ACC112 (cell line): ENCODE data around the gene PRSS3.
"Not testable (repeated sequence)": the region's sequence is repeated elsewhere in the genome, so short reads cannot be mapped to it uniquely, and the experiment has no call there.

Experiments used
- H2AFZ ChIP-seq: fragments of 200-600 bp; sonication (generic); one replicate; pipeline ENCODE4 v1.6.0; 2017; ENCODE audit warnings: antibody characterized with exemption, low read length; ENCODE audit not compliant: unreplicated experiment
- H3K27ac ChIP-seq: fragments of 200-600 bp; sonication (generic); 2 replicates; pipeline ENCODE4 v1.5.1; 2014; ENCODE audit warnings: low read depth, mild to moderate bottlenecking, antibody characterized with exemption, low read length, moderate library complexity
- H3K27me3 ChIP-seq: fragments of 200-600 bp; sonication (generic); 2 replicates; pipeline ENCODE4 v1.6.1; 2014; ENCODE audit warnings: mild to moderate bottlenecking, antibody characterized with exemption, low read length, moderate library complexity, mixed read lengths; ENCODE audit not compliant: insufficient read depth
- H3K36me3 ChIP-seq: fragments of 200-600 bp; sonication (generic); 2 replicates; pipeline ENCODE4 v1.6.1; 2016; ENCODE audit warnings: mild to moderate bottlenecking, antibody characterized with exemption, low read length, moderate library complexity, mixed read lengths; ENCODE audit not compliant: insufficient read depth
- H3K4me1 ChIP-seq: fragments of 200-600 bp; sonication (generic); one replicate; pipeline ENCODE4 v1.6.1; 2016; ENCODE audit warnings: low read length, mixed read lengths; ENCODE audit not compliant: insufficient read depth, unreplicated experiment, control insufficient read depth
- H3K4me3 ChIP-seq: fragments of 200-600 bp; sonication (generic); 2 replicates; pipeline ENCODE4 v1.5.1; 2014; ENCODE audit warnings: mild to moderate bottlenecking, low read depth, low read length
- H3K79me2 ChIP-seq: fragments of 200-600 bp; sonication (generic); one replicate; pipeline ENCODE4 v1.6.0; 2016; ENCODE audit warnings: low read length; ENCODE audit not compliant: control insufficient read depth, unreplicated experiment, insufficient read depth

PRSS3 gene

GRCh38 chr9:33818167-33818846, 22.9 kb downstream of the PRSS3 start:
- Histone ChIP-seq H3K27me3 (no peaks in the 10 kb centered on the region), H3K27ac (peak overlapping the region; percentile 97), H2AFZ (no peak overlapping the region), H3K4me1 (peaks cover 52% of the 10 kb centered on the region), H3K79me2 (peaks cover 62% of the 10 kb centered on the region), H3K4me3 (peak overlapping the region; percentile 98), H3K36me3 (no peaks in the 10 kb centered on the region)

GRCh38 chr9:33818847-33819500, 23.6 kb downstream of the PRSS3 start:
- H3K27me3 ChIP-seq: no peaks in the 10 kb centered on the region
- H2AFZ ChIP-seq: no peak overlapping the region
- peaks cover 5% of the 10 kb centered on the region for H3K36me3 ChIP-seq
- peak overlapping the region; percentile 98 for H3K4me3 ChIP-seq
- peaks cover 49% of the 10 kb centered on the region for H3K4me1 ChIP-seq
- peak overlapping the region; percentile 97 for H3K27ac ChIP-seq
- H3K79me2 ChIP-seq: peaks cover 69% of the 10 kb centered on the region

DNA sequence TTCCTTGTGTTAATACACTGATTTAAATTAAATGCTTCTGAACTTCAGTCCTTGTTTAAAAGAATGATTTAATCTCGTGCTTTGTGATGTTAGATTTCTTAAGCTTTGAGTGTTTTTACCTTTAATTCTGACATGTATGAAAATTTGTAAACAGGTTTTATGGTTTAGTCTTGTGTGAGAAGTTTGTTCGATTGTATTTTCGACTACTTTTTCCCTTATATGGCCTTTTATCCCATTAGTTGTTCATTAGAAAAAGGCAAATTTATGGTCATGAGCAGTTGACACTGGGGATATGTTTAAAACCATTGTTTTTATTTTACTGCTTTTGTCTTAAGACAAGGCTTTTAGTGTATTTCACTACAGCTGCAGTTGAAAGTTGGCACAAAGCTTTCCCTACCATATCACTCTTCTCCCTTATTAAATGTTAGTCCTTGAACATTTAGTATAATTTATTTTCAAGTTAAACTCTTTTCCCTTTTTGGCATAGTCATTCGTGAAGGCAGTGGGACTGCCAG, 24.9 kb downstream of the PRSS3 start:
- Histone ChIP-seq H3K4me3 (peak overlapping the region; percentile 98), H3K4me1 (peaks cover 37% of the 10 kb centered on the region), H3K79me2 (peaks cover 80% of the 10 kb centered on the region), H3K27ac (no peak overlapping the region), H3K36me3 (peaks cover 6% of the 10 kb centered on the region), H2AFZ (no peak overlapping the region), H3K27me3 (no peaks in the 10 kb centered on the region)

GRCh38 chr9:33823801-33824200, 28.4 kb downstream of the PRSS3 start:
- Histone ChIP-seq H2AFZ (no peak overlapping the region), H3K4me1 (peaks cover 23% of the 10 kb centered on the region), H3K79me2 (peaks cover 88% of the 10 kb centered on the region), H3K36me3 (peaks cover 6% of the 10 kb centered on the region), H3K27me3 (no peaks in the 10 kb centered on the region), H3K27ac (no peak overlapping the region), H3K4me3 (no peak overlapping the region)

GRCh38 chr9:33827285-33827684, 31.9 kb downstream of the PRSS3 start:
- H3K27ac ChIP-seq, H3K36me3 ChIP-seq, H3K27me3 ChIP-seq, H3K4me3 ChIP-seq, H2AFZ ChIP-seq, H3K4me1 ChIP-seq: not testable (repeated sequence)
- peaks cover 79% of the 10 kb centered on the region for H3K79me2 ChIP-seq

DNA sequence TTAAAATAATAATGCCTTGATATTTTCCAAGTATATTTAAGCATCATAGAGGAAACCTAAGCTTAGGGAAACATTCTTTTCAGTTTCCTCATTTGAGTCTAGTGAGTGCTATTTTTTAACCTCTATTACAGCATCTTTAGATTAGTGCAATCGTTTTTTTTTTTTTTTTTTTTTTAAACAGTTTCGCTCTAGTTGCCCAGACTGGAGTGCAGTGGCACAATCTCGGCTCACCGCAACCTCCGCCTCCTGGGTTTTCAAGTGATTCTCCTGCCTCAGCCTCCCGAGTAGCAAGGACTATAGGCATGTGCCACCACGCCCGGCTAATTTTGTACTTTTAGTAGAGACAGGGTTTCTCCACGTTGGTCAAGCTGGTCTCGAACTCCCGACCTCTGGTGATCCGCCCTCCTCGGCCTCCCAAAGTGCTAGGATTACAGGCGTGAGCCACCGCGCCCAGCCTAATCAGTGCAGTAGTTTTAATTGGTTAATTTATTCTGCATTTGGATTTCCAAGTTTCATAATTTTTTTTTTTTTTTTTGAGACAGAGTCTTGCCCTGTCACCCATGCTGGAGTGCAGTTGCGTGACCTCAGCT, 34.4 kb downstream of the PRSS3 start:
- not testable (repeated sequence) for H2AFZ ChIP-seq, H3K4me1 ChIP-seq, H3K4me3 ChIP-seq, H3K36me3 ChIP-seq, H3K27me3 ChIP-seq, H3K27ac ChIP-seq
- H3K79me2 ChIP-seq: peaks cover 75% of the 10 kb centered on the region

DNA sequence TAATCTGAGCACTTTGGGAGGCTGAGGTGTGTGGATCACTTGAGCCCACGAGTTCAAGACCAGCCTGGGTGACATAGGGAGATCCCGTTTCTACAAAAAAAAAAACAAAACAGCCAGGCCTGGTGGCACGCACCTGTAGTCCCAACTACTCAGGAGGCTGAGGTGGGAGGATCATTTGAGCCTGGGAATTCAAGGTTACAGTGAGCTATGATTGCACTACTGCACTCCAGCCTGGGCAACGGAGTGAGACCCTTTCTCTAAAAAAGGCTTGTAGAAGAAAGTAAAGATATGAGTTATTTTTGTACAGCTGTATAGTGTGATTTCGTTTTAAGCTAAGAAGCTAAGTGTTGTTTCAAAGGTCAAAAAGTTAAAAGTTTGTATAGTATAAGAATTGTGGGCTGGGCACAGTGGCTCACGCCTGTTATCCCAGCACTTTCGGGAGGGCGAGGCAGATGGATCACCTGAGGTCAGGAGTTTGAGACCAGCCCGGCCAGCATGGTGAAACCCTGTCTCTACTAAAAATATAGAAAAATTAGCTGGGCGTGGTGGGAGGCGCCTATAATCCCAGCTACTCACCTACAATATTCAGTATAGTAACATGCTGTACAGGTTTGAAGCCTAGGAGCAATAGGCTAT, 40.4 kb downstream of the PRSS3 start:
- H3K4me1 ChIP-seq: peaks cover 24% of the 10 kb centered on the region
- H3K79me2 ChIP-seq: peaks cover 73% of the 10 kb centered on the region
- peak overlapping the region; percentile 84 for H3K27ac ChIP-seq
- H3K27me3 ChIP-seq: no peaks in the 10 kb centered on the region
- no peaks in the 10 kb centered on the region for H3K36me3 ChIP-seq
- H2AFZ ChIP-seq: no peak overlapping the region
- no peak overlapping the region for H3K4me3 ChIP-seq

DNA sequence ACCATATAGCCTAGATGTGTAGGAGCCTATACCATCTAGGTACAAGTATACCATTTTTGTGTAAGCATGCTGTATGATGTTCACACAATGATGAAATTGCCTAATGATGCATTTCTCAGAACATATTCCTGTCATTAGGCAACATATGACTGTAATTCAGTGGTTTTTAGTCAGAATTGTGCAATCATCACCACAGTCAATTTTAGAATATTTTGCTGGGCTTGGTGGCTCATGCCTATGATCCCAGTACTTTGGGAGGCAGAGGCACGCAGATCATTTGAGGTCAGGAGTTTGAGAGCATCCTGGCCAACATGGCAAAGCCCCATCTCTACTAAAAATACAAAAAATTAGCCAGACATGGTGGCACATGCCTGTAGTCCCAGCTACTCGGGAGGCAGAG, 40.9 kb downstream of the PRSS3 start:
- Histone ChIP-seq H3K79me2 (peaks cover 74% of the 10 kb centered on the region), H3K27ac (peak overlapping the region; percentile 84), H3K4me1 (peaks cover 24% of the 10 kb centered on the region)
- not testable (repeated sequence) for H3K4me3 ChIP-seq, H3K27me3 ChIP-seq, H2AFZ ChIP-seq, H3K36me3 ChIP-seq

GRCh38 chr9:33837138-33837537, 41.8 kb downstream of the PRSS3 start:
- Histone ChIP-seq H3K4me1 (peaks cover 24% of the 10 kb centered on the region), H3K36me3 (no peaks in the 10 kb centered on the region), H3K27me3 (no peaks in the 10 kb centered on the region), H3K79me2 (peaks cover 76% of the 10 kb centered on the region), H3K4me3 (no peak overlapping the region), H3K27ac (peak overlapping the region; percentile 84), H2AFZ (no peak overlapping the region)

- no peak overlapping the region for H2AFZ ChIP-seq
- H3K4me1 ChIP-seq: peaks cover 27% of the 10 kb centered on the region
- no peak overlapping the region for H3K27ac ChIP-seq
- peaks cover 84% of the 10 kb centered on the region for H3K79me2 ChIP-seq
- H3K36me3 ChIP-seq: no peaks in the 10 kb centered on the region
- no peak overlapping the region for H3K4me3 ChIP-seq
- H3K27me3 ChIP-seq: no peaks in the 10 kb centered on the region
Measured at GRCh38 chr9:33840381-33840780, 45.0 kb downstream of the PRSS3 start.
